Measurements from ENCODE around the gene FAM117B.
"Not testable (repeated sequence)": the region's sequence is repeated elsewhere in the genome, so short reads cannot be mapped to it uniquely, and the experiment has no call there.

Gene FAM117B

GRCh38 chr2:202705446-202706020, 70.8 kb downstream of the FAM117B start:
- no peak for TF ChIP-seq CTCF (IDR thresholded peaks at IDR 0.05; ENCODE audit: insufficient read depth, low read depth, low read length, missing control alignments)
- DNase-seq (ENCODE audit: low read depth), result peak; percentile 39
- H3K4me3 ChIP-seq (ENCODE audit: low read length), result no peak overlapping the region

GRCh38 chr2:202714971-202715935, 80.5 kb downstream of the FAM117B start:
- not testable (repeated sequence) for H3K4me3 ChIP-seq (ENCODE audit: low read length); DNase-seq (ENCODE audit: low read depth)

GRCh38 chr2:202716114-202716718, 81.4 kb downstream of the FAM117B start:
- TF ChIP-seq CTCF (IDR thresholded peaks at IDR 0.05; ENCODE audit: insufficient read depth, low read depth, low read length, missing control alignments), result no peak
- DNase-seq (ENCODE audit: low read depth), result no peak

GRCh38 chr2:202716953-202717597, 82.3 kb downstream of the FAM117B start:
- TF ChIP-seq CTCF (IDR thresholded peaks at IDR 0.05; ENCODE audit: insufficient read depth, low read depth, low read length, missing control alignments), result no peak
- no peak overlapping the region for H3K4me3 ChIP-seq (ENCODE audit: low read length)
- DNase-seq (ENCODE audit: low read depth), result peak; percentile 83

More at GRCh38 chr2:202716114-202716718, 81.4 kb downstream of the FAM117B start:
- H3K4me3 ChIP-seq (ENCODE audit: low read length), result no peak overlapping the region

- no peak for TF ChIP-seq CTCF (IDR thresholded peaks at IDR 0.05; ENCODE audit: insufficient read depth, low read depth, low read length, missing control alignments)
- H3K4me3 ChIP-seq (ENCODE audit: low read length), result no peak overlapping the region
- DNase-seq (ENCODE audit: low read depth), result peak; percentile 56
Observed at GRCh38 chr2:202717598-202718310, 83.0 kb downstream of the FAM117B start.

GRCh38 chr2:202718614-202719013, 83.8 kb downstream of the FAM117B start:
- peak; percentile 69 for DNase-seq (ENCODE audit: low read depth)
- H3K4me3 ChIP-seq (ENCODE audit: low read length), result no peak overlapping the region
- TF ChIP-seq CTCF (IDR thresholded peaks at IDR 0.05; ENCODE audit: insufficient read depth, low read depth, low read length, missing control alignments), result no peak
